ENCODE data around the gene MYPN.
"Not testable (repeated sequence)": the region's sequence is repeated elsewhere in the genome, so short reads cannot be mapped to it uniquely, and the experiment has no call there.

Gene MYPN

DNA sequence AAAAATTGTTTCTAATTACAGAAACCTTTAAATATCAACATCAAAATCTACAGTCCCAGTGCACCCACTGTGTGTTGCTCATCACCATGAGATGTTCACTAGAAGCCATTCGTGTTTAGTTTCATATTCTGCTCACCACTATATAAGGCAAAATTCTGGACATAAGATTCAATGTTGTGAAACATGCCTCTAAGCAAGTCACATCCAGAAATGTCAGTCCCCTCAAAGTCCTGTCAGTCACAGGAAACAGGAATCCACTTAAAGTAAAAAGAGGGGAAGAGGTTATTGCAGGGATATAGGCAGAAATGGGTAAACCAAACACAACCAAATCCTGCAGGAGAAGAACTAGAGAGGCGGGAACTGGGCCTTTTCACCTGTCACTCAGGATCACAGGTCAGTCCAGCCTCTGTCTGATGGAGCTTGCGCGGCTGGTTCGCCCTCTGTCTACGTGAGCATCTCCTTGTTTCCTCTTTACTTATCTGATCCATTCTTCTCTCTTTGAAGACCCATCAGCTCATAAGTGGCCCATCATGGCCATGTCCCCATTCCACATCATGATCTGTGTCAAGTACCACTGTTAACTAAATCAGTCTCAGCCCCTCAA, 58.4 kb downstream of the MYPN start:
- no peak for DNase-seq (ENCODE audit: extremely low read depth in 1 of 2, low read depth in 1 of 2)

DNA sequence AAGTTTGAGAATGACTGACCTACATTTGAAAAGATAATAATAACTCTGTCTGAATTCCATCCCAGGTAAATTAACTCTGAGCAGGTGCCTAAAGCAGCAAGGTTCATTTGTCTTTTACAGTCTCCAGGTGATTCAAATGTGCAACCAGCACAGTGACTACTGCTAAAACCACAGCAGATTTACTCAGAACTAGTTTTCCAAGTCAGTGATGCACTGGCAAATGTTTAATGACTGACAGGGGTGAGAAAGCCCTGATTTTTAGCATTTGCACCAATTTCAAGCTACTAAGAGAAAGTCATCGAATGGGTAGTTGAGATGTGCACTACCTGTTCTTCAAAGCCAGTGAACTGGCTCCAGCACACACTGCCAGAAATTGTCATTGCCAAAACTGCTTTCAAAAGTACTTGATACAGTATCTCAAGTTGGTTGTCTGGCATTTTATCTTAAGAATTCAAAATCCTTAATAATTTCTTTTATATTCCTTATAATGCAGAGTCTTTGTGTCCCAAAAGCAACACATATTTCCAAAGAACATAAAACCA, 62.3 kb downstream of the MYPN start:
- DNase-seq (ENCODE audit: extremely low read depth in 1 of 2, low read depth in 1 of 2) = no peak

DNA sequence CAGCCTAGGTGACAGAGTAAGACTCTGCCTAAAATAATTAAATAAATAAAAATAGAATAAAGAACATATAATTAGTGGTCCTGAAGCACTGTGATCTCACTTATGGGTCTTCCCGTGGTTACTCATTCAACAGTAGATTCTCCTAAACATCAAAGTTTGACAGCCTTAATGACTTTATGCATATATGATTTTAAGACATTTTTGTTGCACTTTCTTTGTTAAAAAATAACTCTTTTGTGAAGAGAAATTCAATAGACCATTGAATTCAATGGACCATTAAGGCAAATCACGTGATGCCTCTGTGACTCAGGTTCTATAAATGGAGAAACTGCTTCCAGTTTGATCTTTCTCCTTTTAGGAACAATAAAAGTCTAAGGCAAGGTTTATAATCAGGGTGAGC, 63.0 kb downstream of the MYPN start:
- DNase-seq (ENCODE audit: extremely low read depth in 1 of 2, low read depth in 1 of 2) = no peak

- no peak for DNase-seq (ENCODE audit: extremely low read depth in 1 of 2, low read depth in 1 of 2)
Measured at GRCh38 chr10:68175949-68176348, 66.7 kb downstream of the MYPN start.

GRCh38 chr10:68176797-68177196, 67.5 kb downstream of the MYPN start:
- no peak for DNase-seq (ENCODE audit: extremely low read depth in 1 of 2, low read depth in 1 of 2)

GRCh38 chr10:68178592-68178991, 69.3 kb downstream of the MYPN start:
- no peak for DNase-seq (ENCODE audit: extremely low read depth in 1 of 2, low read depth in 1 of 2)

DNA sequence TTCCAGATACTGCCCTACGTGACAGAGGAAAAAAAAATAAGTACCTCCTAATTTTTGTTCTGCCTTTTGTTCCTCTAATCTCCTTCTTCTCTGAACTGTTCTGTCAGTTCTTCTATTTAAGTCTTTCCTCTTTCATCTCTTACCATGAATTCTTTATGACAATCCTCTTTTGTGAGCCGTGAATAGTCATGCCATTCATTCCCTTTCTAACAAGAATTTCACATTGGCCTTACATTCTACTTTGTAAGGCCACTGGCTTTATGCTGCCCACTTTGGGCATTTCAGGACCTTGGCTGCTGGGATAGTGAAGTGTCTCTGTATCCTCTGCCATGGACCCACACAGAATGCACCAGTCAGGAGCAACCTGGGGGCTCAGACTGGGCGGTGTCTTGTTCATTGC, 69.7 kb downstream of the MYPN start:
- DNase-seq (ENCODE audit: extremely low read depth in 1 of 2, low read depth in 1 of 2) = no peak

DNA sequence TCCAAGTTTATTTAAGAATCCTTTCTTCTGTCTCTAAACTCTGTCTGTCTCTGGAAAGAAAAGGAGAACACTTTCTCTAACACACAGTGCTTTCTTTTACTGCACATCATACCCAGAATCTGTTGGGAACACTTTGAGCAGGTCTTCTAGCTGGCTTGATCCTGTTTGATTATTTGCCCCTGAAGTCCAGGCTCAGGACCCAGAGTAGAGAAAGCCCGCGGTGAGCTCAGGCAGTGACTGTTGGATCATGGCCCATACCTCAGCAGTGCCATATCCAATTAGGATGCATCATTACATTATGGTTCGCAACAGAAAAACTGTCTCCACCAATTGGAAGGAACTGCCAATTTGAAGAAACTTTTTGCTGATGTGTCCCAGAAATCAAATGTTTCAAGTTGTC, 71.2 kb downstream of the MYPN start:
- no peak for DNase-seq (ENCODE audit: extremely low read depth in 1 of 2, low read depth in 1 of 2)

DNA sequence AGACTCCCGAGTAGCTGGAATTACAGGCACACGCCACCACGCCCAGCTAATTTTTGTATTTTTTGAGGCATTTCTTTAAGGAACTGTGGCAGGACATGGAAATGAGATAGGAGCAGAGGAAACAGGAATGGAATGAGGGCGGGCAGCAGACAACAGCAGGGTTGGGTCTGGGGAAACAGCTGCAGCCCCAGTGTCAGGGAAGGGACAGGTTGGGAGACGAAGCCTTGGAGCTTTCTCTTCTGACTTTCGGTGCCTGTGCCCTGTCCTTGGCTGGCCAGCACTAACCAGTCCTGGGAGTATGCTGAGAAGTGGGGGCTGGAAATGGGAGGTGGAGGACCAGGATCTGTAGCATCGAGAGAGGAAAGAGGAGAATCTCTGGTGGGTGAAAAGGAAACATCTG, 75.3 kb downstream of the MYPN start:
- DNase-seq (ENCODE audit: extremely low read depth in 1 of 2, low read depth in 1 of 2) = no peak

GRCh38 chr10:68185085-68185484, 75.8 kb downstream of the MYPN start:
- no peak for DNase-seq (ENCODE audit: extremely low read depth in 1 of 2, low read depth in 1 of 2)

DNA sequence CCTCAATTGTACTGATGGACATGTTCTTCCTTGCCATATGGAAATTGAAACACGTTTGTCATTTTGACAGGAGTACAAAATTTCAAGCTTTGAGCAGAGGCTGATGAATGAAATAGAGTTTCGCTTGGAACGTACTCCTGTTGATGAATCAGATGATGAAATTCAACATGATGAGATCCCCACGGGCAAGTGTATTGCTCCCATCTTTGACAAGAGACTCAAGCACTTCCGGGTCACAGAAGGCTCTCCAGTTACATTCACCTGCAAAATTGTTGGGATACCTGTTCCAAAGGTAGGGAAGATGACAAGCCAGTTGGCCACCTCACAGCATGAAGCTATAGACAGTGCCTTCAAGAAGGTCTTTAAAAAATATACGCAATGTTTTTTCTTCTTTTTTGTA, 79.5 kb downstream of the MYPN start:
- no peak for DNase-seq (ENCODE audit: extremely low read depth in 1 of 2, low read depth in 1 of 2)

DNA sequence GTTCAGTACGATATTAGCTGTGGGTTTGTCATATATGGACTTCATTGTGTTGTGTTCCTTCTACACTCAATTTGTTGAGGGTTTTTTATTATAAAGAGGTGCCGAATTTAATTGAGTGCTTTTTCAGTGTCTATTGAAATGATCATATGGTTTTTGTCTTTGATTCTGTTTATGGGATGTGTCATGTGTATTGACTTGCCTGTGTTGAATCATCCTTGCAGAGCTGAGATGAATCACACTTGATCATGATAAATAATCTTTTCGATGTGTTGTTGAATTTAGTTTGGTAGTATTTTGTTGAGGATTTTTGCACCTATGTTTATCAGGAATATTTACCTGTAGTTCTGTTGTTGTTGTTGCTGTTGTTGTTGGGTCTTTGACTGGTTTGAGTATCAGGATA, 82.8 kb downstream of the MYPN start:
- DNase-seq (ENCODE audit: extremely low read depth in 1 of 2, low read depth in 1 of 2) = no peak

DNA sequence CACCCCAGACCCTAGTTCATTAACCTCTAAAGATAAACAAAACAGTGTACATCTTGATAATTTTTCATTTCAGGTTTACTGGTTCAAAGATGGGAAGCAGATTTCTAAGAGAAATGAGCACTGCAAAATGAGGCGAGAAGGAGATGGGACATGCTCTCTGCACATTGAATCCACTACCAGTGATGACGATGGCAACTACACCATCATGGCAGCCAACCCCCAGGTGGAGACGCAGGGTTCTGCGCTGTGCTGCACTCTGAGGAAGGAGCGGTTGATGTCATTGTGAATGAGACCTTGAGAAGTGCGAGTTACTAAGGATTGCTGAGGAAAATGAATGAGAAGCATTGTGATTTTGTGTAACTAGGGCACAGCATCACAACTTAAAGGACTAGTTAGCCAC, 85.0 kb downstream of the MYPN start:
- no peak for DNase-seq (ENCODE audit: extremely low read depth in 1 of 2, low read depth in 1 of 2)

DNA sequence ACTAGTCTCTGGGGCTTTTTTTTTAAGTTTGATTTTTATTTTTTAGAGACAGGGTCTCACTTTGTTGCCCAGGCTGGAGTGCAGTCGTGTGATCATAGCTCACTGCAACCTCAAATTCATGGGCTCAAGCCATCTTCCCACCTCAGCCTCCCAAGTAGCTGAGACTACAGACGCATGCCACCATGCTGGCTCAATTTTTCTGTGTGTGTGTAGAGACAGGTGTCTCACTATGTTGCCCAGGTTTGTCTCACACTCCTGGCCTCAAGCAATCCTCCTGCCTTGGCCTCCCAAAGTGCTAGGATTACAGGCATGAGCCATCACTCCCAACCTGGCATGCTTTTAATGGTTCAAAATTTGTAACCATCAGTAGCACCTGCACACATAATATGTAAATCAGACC, 86.5 kb downstream of the MYPN start:
- not testable (repeated sequence) for DNase-seq (ENCODE audit: extremely low read depth in 1 of 2, low read depth in 1 of 2)

DNA sequence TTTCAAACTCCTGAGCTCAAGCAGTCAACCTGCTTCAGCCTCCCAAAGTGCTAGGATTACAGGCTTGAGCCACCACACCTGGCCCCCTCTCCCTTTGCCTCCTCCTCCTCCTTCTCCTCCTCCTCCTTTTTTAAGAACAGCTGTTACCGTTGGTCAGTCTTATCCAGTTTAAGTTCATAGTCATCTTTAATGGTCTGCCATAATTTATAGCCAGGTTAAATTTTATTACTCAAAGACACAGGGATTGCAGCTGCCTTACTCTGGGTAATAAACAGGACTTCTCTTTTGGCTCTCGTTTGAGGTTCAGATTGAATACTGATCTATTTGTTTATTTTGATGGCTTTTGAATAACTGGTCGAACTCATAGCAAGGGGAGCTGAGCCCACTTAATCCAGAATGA, 87.4 kb downstream of the MYPN start:
- DNase-seq (ENCODE audit: extremely low read depth in 1 of 2, low read depth in 1 of 2) = no peak

DNA sequence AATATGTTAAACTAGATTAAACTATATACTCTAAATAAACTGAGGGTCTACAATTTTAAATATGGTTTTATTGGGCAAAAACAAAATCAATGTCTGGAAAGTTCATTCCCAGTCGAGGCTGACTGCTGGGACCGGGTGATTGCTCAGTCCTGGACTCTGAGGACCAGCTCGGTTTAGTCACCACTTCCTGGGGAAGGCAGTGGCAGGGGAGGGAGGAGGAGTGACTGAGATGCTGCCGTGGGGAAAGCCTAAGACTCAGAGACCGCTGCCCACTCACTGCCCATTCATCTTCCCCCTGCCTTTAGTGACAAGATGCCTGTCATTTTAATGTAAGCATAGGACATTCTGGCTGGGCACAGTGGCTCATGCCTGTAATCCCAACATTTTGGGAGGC, 93.7 kb downstream of the MYPN start:
- no peak for DNase-seq (ENCODE audit: extremely low read depth in 1 of 2, low read depth in 1 of 2)

- DNase-seq (ENCODE audit: extremely low read depth in 1 of 2, low read depth in 1 of 2) = no peak
Measured at GRCh38 chr10:68208424-68209042, 99.2 kb downstream of the MYPN start.

DNA sequence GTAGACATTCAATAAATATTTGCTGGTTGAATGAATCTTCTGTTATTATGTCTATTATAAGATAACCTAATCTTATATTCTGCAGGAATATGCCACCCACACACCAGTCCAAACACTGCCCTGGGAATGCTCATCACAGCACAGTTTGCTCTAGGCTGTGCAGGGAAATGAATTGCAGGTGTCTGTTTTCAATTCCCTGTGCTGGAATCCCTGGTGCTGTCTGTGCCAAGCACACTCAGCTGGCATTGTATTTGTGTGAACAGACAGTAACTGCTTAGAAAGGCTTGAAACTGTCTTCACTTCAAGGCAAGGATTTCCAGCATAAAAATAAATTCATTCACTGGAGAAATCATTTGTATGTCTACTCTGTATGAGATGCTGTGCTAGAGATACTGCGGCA, 102.4 kb downstream of the MYPN start:
- no peak for DNase-seq (ENCODE audit: extremely low read depth in 1 of 2, low read depth in 1 of 2)

DNA sequence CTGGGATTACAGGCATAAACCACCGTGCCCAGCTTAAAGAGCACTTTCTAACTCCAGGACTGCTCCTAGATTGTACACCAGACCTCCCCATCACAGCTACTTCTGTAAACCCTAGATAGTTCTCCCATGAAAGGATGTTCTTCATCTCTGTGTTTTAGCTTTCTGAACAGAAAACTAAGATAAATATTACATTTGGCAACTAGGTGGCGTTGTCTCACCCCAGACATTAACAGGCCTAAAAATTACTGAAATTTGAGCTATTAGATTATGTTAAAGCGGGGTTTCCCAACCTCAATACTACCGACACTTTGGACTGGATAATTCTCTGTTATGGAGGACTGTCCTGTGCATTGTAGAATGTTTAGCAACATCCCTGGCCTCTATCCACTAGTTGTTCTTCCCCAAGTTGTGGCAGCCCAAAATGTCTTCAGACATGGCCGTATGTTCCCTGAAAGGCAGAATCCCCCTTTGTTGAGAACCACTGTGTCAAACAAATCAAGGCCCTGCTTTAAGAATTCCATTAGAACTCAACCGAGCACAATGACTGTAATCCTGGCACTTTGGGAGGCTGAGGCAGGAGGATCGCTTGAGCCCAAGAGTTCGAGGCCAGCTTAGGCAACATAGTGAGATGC, 103.5 kb downstream of the MYPN start:
- DNase-seq (ENCODE audit: extremely low read depth in 1 of 2, low read depth in 1 of 2) = no peak

- no peak for DNase-seq (ENCODE audit: extremely low read depth in 1 of 2, low read depth in 1 of 2)
Measured at GRCh38 chr10:68218786-68219185, 109.5 kb downstream of the MYPN start.

GRCh38 chr10:68221196-68221595, 111.9 kb downstream of the MYPN start:
- no peak for DNase-seq (ENCODE audit: extremely low read depth in 1 of 2, low read depth in 1 of 2)

- no peak for DNase-seq (ENCODE audit: extremely low read depth in 1 of 2, low read depth in 1 of 2)
Measured at GRCh38 chr10:68222391-68222790, 113.1 kb downstream of the MYPN start.

All from activated CD8-positive, alpha-beta memory T cell treated with anti-CD3 and anti-CD28 coated beads for 1 hour (primary cell).